ENCODE data around the gene TGFBR1.

- no peak for TF ChIP-seq EZH2 (IDR thresholded peaks at IDR 0.05; ENCODE audit: borderline replicate concordance, low read depth, low read length, severe bottlenecking)
- TF ChIP-seq CTCF (IDR thresholded peaks at IDR 0.05; ENCODE audit: borderline replicate concordance, extremely low read depth, low read length, poor library complexity, severe bottlenecking), result no peak
These were observed 50.8 kb downstream of the TGFBR1 start for GRCh38 chr9:99155736-99156135.
